ENCODE results near the gene HOXC11.
A peak's percentile ranks its signal among the peaks of the same experiment; 100 is the strongest.

Gene HOXC11

DNA sequence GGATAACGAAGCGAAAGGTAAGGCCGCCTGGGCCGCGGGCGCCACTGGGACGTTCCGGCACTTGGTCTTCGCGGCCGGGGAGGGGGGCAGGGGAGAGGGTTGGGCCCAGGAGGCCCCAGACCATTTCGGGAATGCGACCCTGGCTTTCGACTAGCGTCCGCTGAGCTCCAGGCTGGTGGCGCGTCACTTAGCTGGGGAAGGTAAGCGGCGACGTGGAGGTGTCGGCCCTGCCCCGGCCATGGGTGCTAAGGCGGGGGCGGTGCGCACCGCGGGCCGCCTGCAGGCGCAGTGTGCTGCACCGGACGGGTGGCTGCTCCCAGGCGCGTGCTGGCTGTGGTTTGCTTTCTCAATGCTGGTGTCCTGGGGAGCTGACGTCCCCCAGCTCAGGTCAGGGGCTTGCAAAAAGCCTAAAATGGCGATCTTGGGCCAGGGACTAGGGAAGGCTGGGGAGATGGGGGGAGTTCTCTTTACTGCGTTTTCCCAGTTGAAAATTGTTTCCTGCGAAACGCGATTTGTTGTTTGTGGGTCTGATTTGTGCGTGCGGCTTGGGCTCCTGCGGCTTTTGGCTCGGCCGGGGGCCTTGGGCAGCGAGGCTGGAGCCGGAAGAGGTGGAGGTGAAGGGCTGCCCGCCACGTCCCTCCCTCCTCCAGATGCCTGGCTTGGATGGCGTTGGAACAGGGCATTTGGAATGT, 13.2 kb downstream of the HOXC11 start:
- DNase-seq (ENCODE audit: low spot score): no peak

DNA sequence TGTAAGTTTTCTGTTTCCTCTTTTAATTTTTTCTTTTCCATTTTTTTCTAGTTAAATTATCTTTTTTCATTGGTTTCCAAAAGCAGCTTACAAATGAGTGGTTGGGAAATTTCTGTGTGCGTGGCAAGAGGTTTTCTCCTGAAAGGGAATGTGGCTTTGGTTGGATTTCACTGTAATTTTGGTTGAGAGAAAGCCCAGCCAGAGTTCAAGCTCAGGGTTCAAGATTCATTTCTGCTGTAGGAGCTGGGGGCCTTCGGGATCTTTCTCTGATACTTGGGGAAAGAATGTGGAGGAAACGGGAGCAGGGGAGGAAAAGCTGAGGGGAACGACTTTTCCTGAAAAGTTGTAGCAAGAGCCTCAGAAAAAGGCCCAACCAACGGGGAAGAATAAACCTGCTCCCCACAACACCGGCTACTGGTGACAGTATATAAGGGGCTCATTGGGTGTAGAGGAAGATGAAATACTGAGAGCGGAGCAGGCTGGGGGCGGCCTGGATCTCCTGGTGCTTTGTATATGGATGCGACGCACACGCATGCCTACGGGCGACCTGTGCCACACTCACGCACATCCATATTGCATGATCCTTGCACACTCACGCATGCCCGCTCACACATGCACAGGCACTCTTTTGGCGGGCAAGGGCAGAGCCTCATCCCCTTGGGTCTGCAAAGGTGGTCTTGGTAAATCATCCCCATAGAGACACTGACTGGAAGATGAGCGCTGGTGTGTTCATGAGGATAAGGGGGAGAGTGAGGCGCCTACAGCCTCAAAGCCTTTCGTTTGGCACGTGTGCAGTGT, 14.0 kb downstream of the HOXC11 start:
- no peak for DNase-seq (ENCODE audit: low spot score)

DNA sequence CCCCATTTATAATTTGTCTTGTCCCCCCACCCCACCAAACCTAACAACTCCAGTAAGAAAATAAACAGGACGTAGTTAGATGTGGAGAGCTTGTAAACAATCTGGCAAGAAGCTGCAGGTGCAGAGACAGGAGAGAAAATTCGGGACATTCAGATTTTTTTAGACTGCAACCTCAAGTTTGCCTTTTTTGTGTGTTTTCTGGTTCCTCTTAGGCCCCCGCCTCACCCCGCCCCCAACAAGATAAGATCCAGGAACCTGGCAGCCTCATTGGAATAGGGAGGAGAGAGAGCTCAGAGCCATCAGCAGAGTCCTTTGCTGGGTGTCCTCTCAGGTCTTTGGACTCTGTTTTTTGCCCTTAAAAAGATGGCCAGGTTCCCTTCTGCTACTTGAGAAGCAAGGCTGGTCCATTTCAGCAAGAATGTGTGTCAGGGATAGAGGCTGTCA, 14.9 kb downstream of the HOXC11 start:
- DNase-seq (ENCODE audit: low spot score): no peak

- DNase-seq (ENCODE audit: low spot score): no peak
Measured at GRCh38 chr12:53988541-53989226, 15.8 kb downstream of the HOXC11 start.

DNA sequence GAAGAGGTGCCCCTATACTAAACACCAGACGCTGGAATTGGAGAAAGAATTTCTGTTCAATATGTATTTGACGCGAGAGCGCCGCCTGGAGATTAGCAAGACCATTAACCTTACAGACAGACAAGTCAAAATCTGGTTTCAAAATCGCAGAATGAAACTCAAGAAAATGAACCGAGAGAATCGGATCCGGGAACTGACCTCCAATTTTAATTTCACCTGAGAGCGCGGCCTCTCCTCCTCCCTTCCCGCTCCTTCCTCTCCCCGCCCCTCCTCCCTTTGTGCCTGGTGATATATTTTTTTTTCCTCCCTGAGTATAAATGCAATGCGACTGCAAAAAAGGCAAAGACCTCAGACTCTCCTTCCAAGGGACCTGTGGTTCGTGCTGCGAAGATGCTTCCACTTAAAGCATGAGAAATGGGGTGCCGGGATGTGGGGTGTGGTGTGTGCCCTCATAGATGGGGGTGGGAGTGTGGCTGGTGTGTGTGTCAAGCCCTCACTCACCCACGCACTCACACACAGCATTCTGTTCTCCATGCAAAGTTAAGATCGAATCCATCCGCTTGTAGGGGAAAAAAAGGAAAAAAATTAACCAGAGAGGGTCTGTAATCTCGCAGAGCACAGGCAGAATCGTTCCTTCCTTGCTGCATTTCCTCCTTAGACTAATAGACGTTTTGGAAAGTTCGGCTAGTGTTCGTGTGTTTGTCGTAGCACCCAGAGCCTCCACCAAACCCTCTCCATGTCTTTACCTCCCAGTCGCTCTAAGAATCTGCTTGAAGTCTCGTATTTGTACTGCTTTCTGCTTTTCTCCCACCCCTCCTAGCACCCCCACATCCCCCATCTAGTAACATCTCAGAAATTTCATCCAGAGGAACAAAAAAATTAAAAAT, 16.5 kb downstream of the HOXC11 start:
- no peak for DNase-seq (ENCODE audit: low spot score)

- DNase-seq (ENCODE audit: low spot score): no peak
Measured at GRCh38 chr12:53990311-53991076, 17.6 kb downstream of the HOXC11 start.

GRCh38 chr12:53991077-53991460, 18.1 kb downstream of the HOXC11 start:
- DNase-seq (ENCODE audit: low spot score): no peak

DNA sequence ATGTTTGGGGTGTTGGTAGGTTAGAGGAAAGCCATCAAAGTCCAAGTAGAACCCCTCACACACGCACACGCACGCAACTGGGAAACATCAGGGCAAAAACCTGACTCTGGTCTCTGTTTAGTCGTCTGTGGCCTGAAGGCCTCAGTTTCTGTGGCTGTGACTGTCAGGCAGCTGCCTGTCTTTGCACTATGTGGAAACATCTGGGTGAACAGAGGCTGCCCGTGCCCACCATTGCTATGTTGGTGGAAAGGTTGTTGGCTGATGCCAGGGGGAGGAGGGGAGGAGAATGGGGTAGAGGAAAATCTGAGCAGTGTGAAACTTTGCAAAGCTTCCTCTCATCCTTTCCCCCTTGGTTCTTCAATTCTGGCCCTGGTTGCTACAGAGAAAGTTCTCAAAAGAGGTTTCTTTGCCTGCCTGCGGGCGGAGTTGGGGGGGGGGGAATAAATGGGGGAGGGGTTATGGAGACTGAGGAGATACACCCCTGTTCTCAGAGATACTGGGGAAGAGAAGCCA, 19.5 kb downstream of the HOXC11 start:
- no peak for DNase-seq (ENCODE audit: low spot score)

- no peak for DNase-seq (ENCODE audit: low spot score)
Measured at GRCh38 chr12:53993162-53994008, 20.5 kb downstream of the HOXC11 start.

GRCh38 chr12:53994009-53994263, 21.0 kb downstream of the HOXC11 start:
- no peak for DNase-seq (ENCODE audit: low spot score)

- DNase-seq (ENCODE audit: low spot score): peak; percentile 75
Measured at GRCh38 chr12:53994264-53995001, 21.5 kb downstream of the HOXC11 start.

DNA sequence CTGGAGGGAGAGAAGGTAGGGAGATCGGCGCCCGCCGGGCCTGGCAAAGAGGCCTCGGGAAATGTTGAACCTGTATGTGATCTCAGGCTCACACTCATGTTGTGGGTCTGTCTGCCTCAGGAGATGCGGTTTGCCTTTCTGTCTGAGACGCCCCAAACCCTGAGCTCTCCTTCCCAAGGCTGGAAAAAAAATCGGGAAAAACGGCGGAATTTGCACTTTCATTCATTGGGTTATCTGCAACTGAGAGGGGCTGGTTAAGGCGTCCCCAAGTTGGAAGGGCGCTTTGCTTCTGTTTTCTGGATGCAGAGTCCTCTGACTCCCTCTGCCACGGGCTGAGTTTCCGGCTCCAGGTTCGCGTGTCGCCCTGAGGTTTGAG, 22.1 kb downstream of the HOXC11 start:
- DNase-seq (ENCODE audit: low spot score): no peak

- DNase-seq (ENCODE audit: low spot score): peak; percentile 88
Measured at GRCh38 chr12:53995378-53996239, 22.7 kb downstream of the HOXC11 start.

GRCh38 chr12:53996240-53997203, 23.6 kb downstream of the HOXC11 start:
- DNase-seq (ENCODE audit: low spot score): no peak

- no peak for DNase-seq (ENCODE audit: low spot score)
Measured at GRCh38 chr12:53997204-53998109, 24.5 kb downstream of the HOXC11 start.

Measured in HuH-7.5 (cell line).